ENCODE data around the gene REEP5.

Gene REEP5

GRCh38 chr5:112830378-112830777, 91.6 kb downstream of the REEP5 start:
- no peak for TF ChIP-seq CTCF (IDR thresholded peaks at IDR 0.05; ENCODE audit: low read depth, low read length)
- no peak for DNase-seq (ENCODE audit: extremely low read depth, low read depth)

All from AG09319 (cell line).